Measurements from ENCODE around the gene CFC1. TPM values are rescaled to one million over a fixed set of nuclear protein-coding genes. Genes with fewer than 3 reads are reported as not detected.
"Not testable (repeated sequence)": the region's sequence is repeated elsewhere in the genome, so short reads cannot be mapped to it uniquely, and the experiment has no call there.

CFC1 gene
- 1 to 10 TPM in 1 of 4 donors, not detected in 3; 1.1 TPM for total RNA-seq

GRCh38 chr2:130599393-130599792 is at the start of gene CFC1:
Gene CFC1, minus strand, starts transcription at chr2:130599575. Its CDS starts 288 bp downstream, at chr2:130599287.
- H3K9me3 ChIP-seq; intact Hi-C loops (cut with DNase I; ENCODE audit: low total_unique reads); H3K4me3 ChIP-seq; H3K27me3 ChIP-seq; H3K27ac ChIP-seq; DNase-seq; H3K36me3 ChIP-seq; in situ Hi-C loops (cut with MboI; ENCODE audit: low pct_ligation_motif_present in 1 of 4, low pct_unique_long_range_greater_than_20kb in 1 of 4, low sequenced_read_pairs in 3 of 4); H3K4me1 ChIP-seq: not testable (repeated sequence)
- no CpG with 5 or more reads among the region's 6 CpGs for WGBS, 2 donors (ENCODE audit: low coverage in 1 of 2)

DNA sequence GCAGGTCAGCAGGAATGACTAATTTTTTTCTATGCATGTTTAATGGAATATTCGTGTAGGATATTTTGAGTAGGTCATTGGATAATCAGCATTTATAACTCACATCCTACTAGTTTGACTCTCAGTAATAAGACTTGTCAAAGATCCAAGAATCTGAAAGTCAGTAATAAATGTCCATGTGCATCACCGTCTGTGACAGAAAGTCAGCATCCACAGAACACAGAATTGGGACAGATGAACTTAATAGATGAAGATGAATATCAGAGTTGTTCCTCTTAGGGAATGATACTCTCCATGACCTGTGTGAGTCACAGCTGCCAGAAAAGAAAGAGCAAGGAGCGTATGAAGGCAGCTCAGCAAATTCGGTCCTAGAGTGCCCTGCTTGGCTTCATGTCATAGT is 42.3 kb upstream of the CFC1 start:
- in situ Hi-C loops (cut with MboI; ENCODE audit: low pct_ligation_motif_present in 1 of 4, low pct_unique_long_range_greater_than_20kb in 1 of 4, low sequenced_read_pairs in 3 of 4) = not testable (repeated sequence)
- 40 to 71% methylated on average over 1 to 4 of the region's 4 CpGs for WGBS, 2 donors (ENCODE audit: low coverage in 1 of 2)

GRCh38 chr2:130638973-130639372 is 39.6 kb upstream of the CFC1 start:
- intact Hi-C loops (cut with DNase I; ENCODE audit: low total_unique reads); H3K27ac ChIP-seq; H3K4me1 ChIP-seq; H3K27me3 ChIP-seq; H3K36me3 ChIP-seq; DNase-seq; H3K9me3 ChIP-seq; H3K4me3 ChIP-seq; in situ Hi-C loops (cut with MboI; ENCODE audit: low pct_ligation_motif_present in 1 of 4, low pct_unique_long_range_greater_than_20kb in 1 of 4, low sequenced_read_pairs in 3 of 4): not testable (repeated sequence)
- WGBS, 2 donors (ENCODE audit: low coverage in 1 of 2) = 80% methylated on average over 2 of the region's 2 CpGs; no CpG with 5 or more reads in 1 of the 2 donors

More for the DNA sequence above, 42.3 kb upstream of the CFC1 start:
- H3K4me1 ChIP-seq; intact Hi-C loops (cut with DNase I; ENCODE audit: low total_unique reads); H3K36me3 ChIP-seq; H3K27me3 ChIP-seq; DNase-seq; H3K9me3 ChIP-seq; H3K4me3 ChIP-seq; H3K27ac ChIP-seq: not testable (repeated sequence)

DNA sequence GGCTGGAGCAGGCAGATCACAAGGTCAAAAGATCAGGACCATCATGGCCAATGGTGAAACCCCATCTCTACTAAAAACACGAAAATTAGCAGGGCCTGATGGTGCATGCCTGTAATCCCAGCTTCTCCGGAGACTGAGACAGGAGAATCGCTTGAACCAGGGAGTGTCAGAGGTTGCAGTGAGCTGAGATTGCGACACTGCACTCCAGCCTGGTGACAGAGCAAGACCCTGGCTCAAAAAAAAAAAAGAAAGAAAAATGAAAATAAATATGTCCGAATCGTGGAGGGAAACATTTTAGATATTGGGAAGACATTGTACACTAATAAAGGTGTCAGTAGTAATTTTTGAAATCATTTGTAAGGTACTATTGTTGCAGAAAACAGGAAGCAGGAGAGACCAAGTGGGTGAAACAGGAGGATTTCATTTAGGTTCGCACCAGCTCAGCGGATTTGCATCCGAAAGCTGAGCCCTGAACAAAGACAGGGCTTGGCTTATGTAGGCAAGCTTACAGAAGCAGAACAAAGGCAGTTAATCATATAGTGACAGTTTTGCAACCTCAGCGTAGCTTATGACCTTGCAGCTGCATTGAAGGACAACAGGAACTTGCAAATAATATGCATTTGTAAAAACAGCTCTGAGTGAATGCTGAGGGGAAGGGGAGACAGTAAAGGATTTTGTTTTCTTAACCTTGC is 29.6 kb upstream of the CFC1 start:
- H3K4me1 ChIP-seq; DNase-seq; intact Hi-C loops (cut with DNase I; ENCODE audit: low total_unique reads); in situ Hi-C loops (cut with MboI; ENCODE audit: low pct_ligation_motif_present in 1 of 4, low pct_unique_long_range_greater_than_20kb in 1 of 4, low sequenced_read_pairs in 3 of 4); H3K27me3 ChIP-seq; H3K27ac ChIP-seq; H3K9me3 ChIP-seq; H3K4me3 ChIP-seq; H3K36me3 ChIP-seq: not testable (repeated sequence)
- 75 to 89% methylated on average over 7 to 9 of the region's 10 CpGs for WGBS, 2 donors (ENCODE audit: low coverage in 1 of 2)

DNA sequence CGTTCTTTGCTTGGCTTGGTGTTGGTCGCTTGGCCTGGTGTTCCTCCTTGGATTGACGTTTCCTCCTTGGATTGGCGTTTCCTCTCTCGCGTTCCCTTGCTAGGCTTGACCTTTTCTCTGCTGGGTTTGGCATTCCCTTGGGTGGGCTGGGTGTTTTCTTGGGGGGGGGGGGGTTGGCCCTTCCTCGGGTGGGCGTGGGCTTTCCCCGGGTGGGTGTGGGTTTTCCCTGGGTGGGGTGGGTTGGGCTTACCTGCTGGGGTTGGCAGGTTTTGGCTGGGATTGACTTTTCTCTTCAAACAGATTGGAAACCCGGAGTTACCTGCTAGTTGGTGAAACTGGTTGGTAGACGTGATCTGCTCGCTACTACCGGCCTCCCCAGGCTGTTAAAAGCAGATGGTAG is 11.8 kb upstream of the CFC1 start, which contains the start of gene POTEJ:
POTEJ (plus strand) TSS at position 301 of the 400 bp plus-strand sequence; CDS start at position 394, 93 bp downstream.
- H3K36me3 ChIP-seq; H3K27me3 ChIP-seq; H3K9me3 ChIP-seq; in situ Hi-C loops (cut with MboI; ENCODE audit: low pct_ligation_motif_present in 1 of 4, low pct_unique_long_range_greater_than_20kb in 1 of 4, low sequenced_read_pairs in 3 of 4); H3K4me3 ChIP-seq; H3K4me1 ChIP-seq; H3K27ac ChIP-seq; intact Hi-C loops (cut with DNase I; ENCODE audit: low total_unique reads); DNase-seq: not testable (repeated sequence)
- WGBS, 2 donors (ENCODE audit: low coverage in 1 of 2) = no CpG with 5 or more reads among the region's 13 CpGs

DNA sequence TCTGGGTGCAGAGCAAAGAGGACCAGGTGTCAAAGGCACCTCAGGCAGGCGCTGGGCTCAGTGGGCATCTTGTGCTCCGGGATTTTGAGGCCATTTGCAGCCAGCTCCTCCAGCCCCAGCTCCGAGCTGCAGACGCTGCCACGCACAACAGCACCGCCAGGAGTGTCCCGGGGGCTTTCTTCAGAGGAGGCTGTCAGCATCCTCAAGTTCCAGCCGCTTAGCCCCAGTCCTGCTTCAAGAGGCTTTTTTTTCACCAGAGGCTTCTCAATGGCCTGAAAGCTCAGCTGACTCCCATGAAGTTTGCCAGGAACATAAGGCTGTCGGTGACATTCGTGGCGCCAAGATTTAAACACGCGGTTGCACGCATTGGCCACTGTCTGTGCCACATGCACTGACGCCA is 11.1 kb upstream of the CFC1 start:
- H3K4me3 ChIP-seq; H3K9me3 ChIP-seq; intact Hi-C loops (cut with DNase I; ENCODE audit: low total_unique reads); in situ Hi-C loops (cut with MboI; ENCODE audit: low pct_ligation_motif_present in 1 of 4, low pct_unique_long_range_greater_than_20kb in 1 of 4, low sequenced_read_pairs in 3 of 4); DNase-seq; H3K27me3 ChIP-seq; H3K36me3 ChIP-seq; H3K27ac ChIP-seq; H3K4me1 ChIP-seq: not testable (repeated sequence)
- 94% methylated on average over 13 of the region's 15 CpGs; no CpG with 5 or more reads in 1 of the 2 donors for WGBS, 2 donors (ENCODE audit: low coverage in 1 of 2)

DNA sequence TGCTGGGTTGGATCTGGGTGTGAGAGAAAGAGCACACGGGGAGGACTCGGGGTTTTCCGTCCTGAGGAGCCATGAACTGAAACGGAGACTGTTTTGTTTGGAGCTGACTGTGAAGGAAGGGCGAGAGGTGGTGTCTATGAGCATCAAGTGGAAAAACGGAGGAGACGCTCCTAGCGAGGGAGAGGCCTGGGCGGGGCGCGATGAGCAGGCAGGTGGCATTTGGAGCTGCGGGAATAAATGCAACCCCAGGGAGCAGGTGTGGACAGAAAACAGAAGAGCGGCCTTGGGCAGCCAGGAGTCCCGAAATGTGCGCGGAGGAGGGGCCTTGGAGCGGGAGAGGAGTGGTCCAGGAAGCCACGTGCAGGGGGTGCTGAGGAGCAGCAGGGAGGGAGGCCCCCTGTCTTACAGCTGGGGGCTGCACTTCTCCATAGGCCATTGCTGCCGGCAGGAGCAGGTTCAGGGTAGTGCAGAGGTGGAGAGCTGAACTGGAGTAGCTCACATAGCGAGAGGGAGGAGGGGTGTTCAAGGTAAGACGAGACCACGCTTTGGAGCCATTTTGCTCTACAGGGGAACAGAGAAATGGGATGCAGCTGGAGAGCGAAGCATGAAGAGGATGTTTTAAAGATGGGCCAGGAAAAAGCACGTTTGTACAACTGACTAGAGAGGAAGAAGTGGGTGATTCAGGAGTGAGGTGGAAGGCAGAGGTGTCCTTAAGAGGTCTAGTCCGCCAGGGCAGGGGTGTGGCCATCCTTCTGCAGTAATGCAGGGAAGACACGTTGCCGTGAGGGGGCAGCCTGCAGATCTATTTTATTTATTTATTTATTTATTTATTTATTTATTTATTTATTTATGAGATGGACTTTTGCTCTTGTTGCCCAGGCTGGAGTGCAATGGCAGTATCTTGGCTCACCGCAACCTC is 9.9 kb upstream of the CFC1 start:
- H3K4me3 ChIP-seq; H3K4me1 ChIP-seq; in situ Hi-C loops (cut with MboI; ENCODE audit: low pct_ligation_motif_present in 1 of 4, low pct_unique_long_range_greater_than_20kb in 1 of 4, low sequenced_read_pairs in 3 of 4); H3K36me3 ChIP-seq; DNase-seq; H3K27ac ChIP-seq; H3K9me3 ChIP-seq; intact Hi-C loops (cut with DNase I; ENCODE audit: low total_unique reads); H3K27me3 ChIP-seq: not testable (repeated sequence)
- 69 to 90% methylated on average over 2 to 7 of the region's 28 CpGs for WGBS, 2 donors (ENCODE audit: low coverage in 1 of 2)

DNA sequence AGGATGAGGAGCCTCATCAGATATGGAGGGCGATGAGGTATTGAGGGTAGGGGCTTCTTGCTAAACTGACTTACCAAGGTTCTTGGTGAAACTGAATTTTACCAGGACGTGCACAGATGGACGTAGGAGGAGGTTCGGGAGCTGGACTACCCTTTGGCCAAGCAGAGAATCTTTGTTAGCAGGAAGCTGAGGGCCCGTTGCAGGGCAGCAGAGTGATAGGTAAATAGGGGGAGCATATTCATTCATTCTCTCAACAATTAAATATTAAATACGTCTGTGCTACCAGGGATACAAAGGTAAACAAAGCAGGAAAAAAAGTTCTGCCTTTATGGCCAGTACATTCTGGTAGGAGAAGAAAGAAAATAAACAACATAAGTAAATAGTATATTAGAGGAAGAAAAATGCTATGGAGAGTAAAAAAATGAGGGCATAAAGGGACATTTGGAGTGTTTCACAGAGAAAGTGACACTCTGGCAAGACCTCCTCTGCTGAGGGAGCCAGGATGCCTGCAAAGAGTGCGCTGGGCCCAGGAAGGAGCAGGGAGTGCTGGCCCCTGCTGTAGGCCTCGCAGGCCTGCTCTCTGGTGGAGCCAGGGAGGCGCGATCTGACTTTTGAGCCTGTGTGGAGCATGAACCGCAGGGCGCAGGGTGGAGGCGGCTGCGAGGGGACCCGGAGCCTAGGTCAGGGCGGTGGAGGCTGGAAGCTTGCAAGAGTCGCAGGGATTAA is 9.1 kb upstream of the CFC1 start:
- not testable (repeated sequence) for H3K9me3 ChIP-seq, DNase-seq

DNA sequence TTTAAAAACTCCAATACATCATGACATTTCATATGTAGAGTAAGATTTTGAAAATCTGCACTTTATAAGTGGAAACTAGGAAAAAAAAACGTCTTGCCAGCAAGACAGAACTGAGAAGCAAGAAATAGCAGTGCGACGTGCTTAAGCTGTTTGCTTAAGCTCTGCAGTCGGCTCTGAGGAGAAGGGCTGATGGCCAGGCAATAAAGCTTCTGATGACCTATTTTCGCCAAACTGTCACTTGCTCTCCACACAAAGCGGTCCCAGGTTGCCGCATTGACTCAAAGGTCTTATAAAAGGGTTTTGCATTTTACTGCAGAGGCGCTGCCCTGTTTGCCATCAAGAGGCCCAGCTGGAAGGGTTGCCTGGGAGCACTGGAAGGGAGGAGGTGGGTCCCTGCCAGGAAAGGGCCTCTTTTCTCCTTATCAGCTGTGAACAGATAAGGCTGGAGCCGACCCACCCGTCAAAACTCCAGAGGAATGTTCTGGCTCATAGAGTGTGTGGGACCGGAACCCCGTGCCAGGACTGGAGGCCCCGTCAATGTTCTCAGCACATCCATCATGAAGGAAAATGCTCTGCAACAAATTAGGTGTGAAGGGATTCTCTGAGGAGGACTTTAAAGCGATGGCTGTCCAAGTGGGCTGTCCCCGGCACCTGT is 2.4 kb upstream of the CFC1 start:
- H3K9me3 ChIP-seq; H3K27ac ChIP-seq; H3K27me3 ChIP-seq; intact Hi-C loops (cut with DNase I; ENCODE audit: low total_unique reads); H3K36me3 ChIP-seq; in situ Hi-C loops (cut with MboI; ENCODE audit: low pct_ligation_motif_present in 1 of 4, low pct_unique_long_range_greater_than_20kb in 1 of 4, low sequenced_read_pairs in 3 of 4); H3K4me3 ChIP-seq; DNase-seq; H3K4me1 ChIP-seq: not testable (repeated sequence)
- 9% methylated on average over 5 of the region's 15 CpGs; no CpG with 5 or more reads in 1 of the 2 donors for WGBS, 2 donors (ENCODE audit: low coverage in 1 of 2)

More for the DNA sequence above, 9.1 kb upstream of the CFC1 start:
- WGBS, 2 donors (ENCODE audit: low coverage in 1 of 2) = no CpG with 5 or more reads among the region's 17 CpGs
- H3K27ac ChIP-seq; H3K27me3 ChIP-seq; H3K4me1 ChIP-seq; in situ Hi-C loops (cut with MboI; ENCODE audit: low pct_ligation_motif_present in 1 of 4, low pct_unique_long_range_greater_than_20kb in 1 of 4, low sequenced_read_pairs in 3 of 4); intact Hi-C loops (cut with DNase I; ENCODE audit: low total_unique reads); H3K36me3 ChIP-seq; H3K4me3 ChIP-seq: not testable (repeated sequence)

DNA sequence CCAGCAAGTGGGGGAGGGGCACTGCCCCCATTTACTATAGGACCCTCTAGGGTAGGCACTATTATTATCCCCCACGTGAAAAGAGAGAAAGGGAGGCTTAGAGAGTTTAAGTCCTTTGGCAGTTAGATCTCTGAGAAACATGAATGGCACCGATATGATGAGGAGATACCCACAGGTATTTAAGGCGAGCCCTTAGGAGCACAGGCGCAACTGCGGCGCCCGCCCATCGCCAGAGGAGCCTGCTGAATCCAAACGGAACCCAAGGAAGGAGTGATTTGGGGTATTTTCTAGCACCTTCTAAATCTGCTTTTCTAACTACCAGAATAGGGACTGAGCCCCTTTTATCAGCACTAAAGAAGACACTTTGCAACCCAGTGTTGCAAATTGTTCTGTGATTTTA is 551 bp upstream of the CFC1 start:
- DNase-seq; in situ Hi-C loops (cut with MboI; ENCODE audit: low pct_ligation_motif_present in 1 of 4, low pct_unique_long_range_greater_than_20kb in 1 of 4, low sequenced_read_pairs in 3 of 4); H3K9me3 ChIP-seq; H3K4me3 ChIP-seq; H3K4me1 ChIP-seq; H3K36me3 ChIP-seq; intact Hi-C loops (cut with DNase I; ENCODE audit: low total_unique reads); H3K27me3 ChIP-seq; H3K27ac ChIP-seq: not testable (repeated sequence)
- WGBS, 2 donors (ENCODE audit: low coverage in 1 of 2) = 82% methylated on average over 8 of the region's 9 CpGs; no CpG with 5 or more reads in 1 of the 2 donors
